HEK293 (cell line): Measurements from ENCODE around the gene GTF2IRD1.

Experiments used
- CTCF ChIA-PET: fragments of 350-600 bp; formaldehyde crosslinking; extraction: SDS; loops from one replicate; lab custom pipeline; 2021; ENCODE audit warnings: antibody characterized with exemption; lab: Yijun Ruan, JAX
- POLR2A ChIA-PET: fragments of 300-600 bp; formaldehyde crosslinking; extraction: SDS; loops from one replicate; lab custom pipeline; 2020; ENCODE audit warnings: antibody characterized with exemption, inconsistent platforms; lab: Yijun Ruan, JAX
- H3K27ac ChIP-seq: fragments of 200-500 bp; sonication (Bioruptor generic); 2 replicates; pipeline ENCODE4 v1.5.1; 2014; ENCODE audit warnings: low read depth, low read length, control low read depth, inconsistent platforms; ENCODE audit errors: extremely low read depth
- H3K36me3 ChIP-seq, 2 experiments: fragments of 200-500 bp in 1 of 2; sonication (Bioruptor generic) in 1 of 2; 1 replicate in 1 of 2; 2 replicates in 1 of 2; pipeline ENCODE4 v1.5.1; 2014 to 2017; ENCODE audit warnings: inconsistent platforms in 2 of 2, low read length in 2 of 2; ENCODE audit not compliant: control insufficient read depth in 2 of 2, insufficient read depth in 1 of 2
- H3K4me1 ChIP-seq: fragments of 200-500 bp; sonication (Bioruptor generic); 2 replicates; pipeline ENCODE4 v1.5.1; 2014; ENCODE audit warnings: mild to moderate bottlenecking, low read length, inconsistent platforms; ENCODE audit not compliant: control insufficient read depth, insufficient read depth
- H3K4me3 ChIP-seq: 2 replicates; pipeline ENCODE4 v1.5.1; 2011; ENCODE audit warnings: low read depth, mild to moderate bottlenecking, control low read depth, low read length, moderate library complexity
- H3K9me3 ChIP-seq: fragments of 200-500 bp; sonication (Bioruptor generic); 2 replicates; pipeline ENCODE4 v1.5.1; 2014; ENCODE audit warnings: low read depth, low read length, inconsistent platforms; ENCODE audit not compliant: control insufficient read depth, insufficient read depth
- ATF2 ChIP-seq: fragments of 450-650 bp; formaldehyde crosslinking; IDR thresholded peaks from 2 replicates; pipeline ENCODE4 v1.5.1; 2016; ENCODE audit warnings: missing biosample characterization, missing genetic modification characterization, low read depth
- BCL6B ChIP-seq: fragments of 450-650 bp; formaldehyde crosslinking; IDR thresholded peaks from 2 replicates; pipeline ENCODE4 v1.5.1; 2017; ENCODE audit warnings: missing biosample characterization, missing genetic modification characterization
- GLIS1 ChIP-seq: fragments of 450-650 bp; formaldehyde crosslinking; IDR thresholded peaks from 2 replicates; pipeline ENCODE4 v1.5.1; 2016; ENCODE audit warnings: missing biosample characterization, missing genetic modification characterization
- MZF1 ChIP-seq: fragments of 450-650 bp; formaldehyde crosslinking; IDR thresholded peaks from 2 replicates; pipeline ENCODE4 v1.5.1; 2017; ENCODE audit warnings: missing biosample characterization, missing genetic modification characterization, borderline replicate concordance
- REPIN1 ChIP-seq: fragments of 450-650 bp; formaldehyde crosslinking; IDR thresholded peaks from 2 replicates; pipeline ENCODE4 v1.5.1; 2017; ENCODE audit warnings: missing biosample characterization, missing genetic modification characterization, low read depth
- YY1 ChIP-seq: fragments of 450-650 bp; formaldehyde crosslinking; IDR thresholded peaks from 2 replicates; pipeline ENCODE4 v1.5.1; 2018; ENCODE audit warnings: missing biosample characterization, missing genetic modification characterization
- ZNF121 ChIP-seq: fragments of 450-650 bp; formaldehyde crosslinking; IDR thresholded peaks from 2 replicates; pipeline ENCODE4 v1.5.1; 2016; ENCODE audit warnings: missing biosample characterization, missing genetic modification characterization
- ZNF155 ChIP-seq: fragments of 450-650 bp; formaldehyde crosslinking; IDR thresholded peaks from 2 replicates; pipeline ENCODE4 v1.5.1; 2016; ENCODE audit warnings: missing biosample characterization, missing genetic modification characterization
- ZNF184 ChIP-seq: fragments of 450-650 bp; IDR thresholded peaks from 2 replicates; pipeline ENCODE4 v1.5.1; 2018; ENCODE audit warnings: missing biosample characterization, mild to moderate bottlenecking, missing genetic modification characterization
- ZNF221 ChIP-seq: fragments of 450-650 bp; formaldehyde crosslinking; IDR thresholded peaks from 2 replicates; pipeline ENCODE4 v1.5.1; 2017; ENCODE audit warnings: missing biosample characterization, missing genetic modification characterization, borderline replicate concordance
- ZNF223 ChIP-seq: fragments of 450-650 bp; formaldehyde crosslinking; IDR thresholded peaks from 2 replicates; pipeline ENCODE4 v1.5.1; 2016; ENCODE audit warnings: missing biosample characterization, missing genetic modification characterization
- ZNF426 ChIP-seq: fragments of 450-650 bp; formaldehyde crosslinking; IDR thresholded peaks from 2 replicates; pipeline ENCODE4 v1.5.1; 2017; ENCODE audit warnings: missing biosample characterization, missing genetic modification characterization, mild to moderate bottlenecking, inconsistent platforms, moderate library complexity
- ZNF488 ChIP-seq: fragments of 450-650 bp; formaldehyde crosslinking; IDR thresholded peaks from 2 replicates; pipeline ENCODE4 v1.5.1; 2016; ENCODE audit warnings: missing biosample characterization, missing genetic modification characterization
- ZNF529 ChIP-seq: fragments of 450-650 bp; formaldehyde crosslinking; IDR thresholded peaks from 2 replicates; pipeline ENCODE4 v1.5.1; 2017; ENCODE audit warnings: missing genetic modification characterization, missing biosample characterization; ENCODE audit not compliant: insufficient replicate concordance
- ZNF530 ChIP-seq: fragments of 450-650 bp; formaldehyde crosslinking; IDR thresholded peaks from 2 replicates; pipeline ENCODE4 v1.5.1; 2016; ENCODE audit warnings: low read depth, missing biosample characterization, missing genetic modification characterization
- ZNF555 ChIP-seq: fragments of 450-650 bp; formaldehyde crosslinking; conservative IDR thresholded peaks from 2 replicates; pipeline ENCODE4 v1.5.1; 2017; ENCODE audit warnings: missing biosample characterization, mild to moderate bottlenecking, missing genetic modification characterization, inconsistent platforms
- ZNF624 ChIP-seq: fragments of 450-650 bp; formaldehyde crosslinking; IDR thresholded peaks from 2 replicates; pipeline ENCODE4 v1.5.1; 2017; ENCODE audit warnings: missing biosample characterization, missing genetic modification characterization
- ZNF707 ChIP-seq: fragments of 450-650 bp; formaldehyde crosslinking; IDR thresholded peaks from 2 replicates; pipeline ENCODE4 v1.5.1; 2016; ENCODE audit warnings: missing biosample characterization, missing genetic modification characterization
- ZNF776 ChIP-seq: fragments of 450-650 bp; formaldehyde crosslinking; IDR thresholded peaks from 2 replicates; pipeline ENCODE4 v1.5.0; 2017; ENCODE audit warnings: missing biosample characterization, missing genetic modification characterization, borderline replicate concordance
- ZSCAN23 ChIP-seq: fragments of 450-650 bp; formaldehyde crosslinking; IDR thresholded peaks from 2 replicates; pipeline ENCODE4 v1.5.1; 2016; ENCODE audit warnings: missing biosample characterization, missing genetic modification characterization
- ZXDB ChIP-seq: fragments of 450-650 bp; formaldehyde crosslinking; IDR thresholded peaks from 2 replicates; pipeline ENCODE4 v1.5.1; 2016; ENCODE audit warnings: missing biosample characterization, missing genetic modification characterization
- TF ChIP-seq, protein P1 (sequence below): fragments of 450-650 bp; formaldehyde crosslinking; IDR thresholded peaks from 2 replicates; pipeline ENCODE4 v1.5.1; 2016; ENCODE audit warnings: missing biosample characterization, missing genetic modification characterization
- TF ChIP-seq, protein P2 (sequence below): fragments of 450-650 bp; formaldehyde crosslinking; IDR thresholded peaks from 2 replicates; pipeline ENCODE4 v1.5.1; 2016; ENCODE audit warnings: missing biosample characterization, missing genetic modification characterization

The GTF2IRD1 gene

DNA sequence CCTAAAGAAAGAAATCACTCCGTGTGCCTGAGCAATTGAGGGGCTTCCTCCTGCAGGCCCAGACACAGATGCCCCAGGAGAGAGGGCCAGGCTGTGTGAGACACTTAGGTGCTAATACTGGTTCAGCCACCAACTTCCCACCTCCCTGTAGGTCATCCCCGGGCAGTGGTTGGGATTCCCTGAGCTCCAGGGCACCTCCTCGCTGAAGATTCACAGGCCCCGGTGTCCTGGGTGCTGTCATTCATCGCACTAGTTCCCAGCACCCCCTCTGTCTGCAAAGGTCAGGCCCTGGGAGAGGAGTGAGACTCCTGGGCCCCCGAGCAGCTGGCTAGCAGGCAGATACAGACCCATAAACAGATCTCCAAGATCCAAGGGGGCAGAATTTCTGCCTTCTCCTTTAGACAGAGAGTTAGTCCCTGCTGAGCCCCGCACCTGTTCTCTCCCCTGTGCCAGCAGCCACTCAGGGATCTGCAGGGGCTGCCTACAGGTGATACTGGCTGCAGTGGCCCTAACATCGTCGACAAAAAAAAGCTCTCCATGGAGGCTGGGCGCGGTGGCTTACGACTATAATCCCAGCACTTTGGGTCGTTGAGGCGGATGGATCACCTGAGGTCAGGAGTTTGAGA is 165.6 kb downstream of the GTF2IRD1 start:
- TF ChIP-seq GLIS1 (tag by site-specific recombination) = 0 out of 2 replicates have a peak, but pooled peaks have one; percentile 15
- TF ChIP-seq, protein P1, sequence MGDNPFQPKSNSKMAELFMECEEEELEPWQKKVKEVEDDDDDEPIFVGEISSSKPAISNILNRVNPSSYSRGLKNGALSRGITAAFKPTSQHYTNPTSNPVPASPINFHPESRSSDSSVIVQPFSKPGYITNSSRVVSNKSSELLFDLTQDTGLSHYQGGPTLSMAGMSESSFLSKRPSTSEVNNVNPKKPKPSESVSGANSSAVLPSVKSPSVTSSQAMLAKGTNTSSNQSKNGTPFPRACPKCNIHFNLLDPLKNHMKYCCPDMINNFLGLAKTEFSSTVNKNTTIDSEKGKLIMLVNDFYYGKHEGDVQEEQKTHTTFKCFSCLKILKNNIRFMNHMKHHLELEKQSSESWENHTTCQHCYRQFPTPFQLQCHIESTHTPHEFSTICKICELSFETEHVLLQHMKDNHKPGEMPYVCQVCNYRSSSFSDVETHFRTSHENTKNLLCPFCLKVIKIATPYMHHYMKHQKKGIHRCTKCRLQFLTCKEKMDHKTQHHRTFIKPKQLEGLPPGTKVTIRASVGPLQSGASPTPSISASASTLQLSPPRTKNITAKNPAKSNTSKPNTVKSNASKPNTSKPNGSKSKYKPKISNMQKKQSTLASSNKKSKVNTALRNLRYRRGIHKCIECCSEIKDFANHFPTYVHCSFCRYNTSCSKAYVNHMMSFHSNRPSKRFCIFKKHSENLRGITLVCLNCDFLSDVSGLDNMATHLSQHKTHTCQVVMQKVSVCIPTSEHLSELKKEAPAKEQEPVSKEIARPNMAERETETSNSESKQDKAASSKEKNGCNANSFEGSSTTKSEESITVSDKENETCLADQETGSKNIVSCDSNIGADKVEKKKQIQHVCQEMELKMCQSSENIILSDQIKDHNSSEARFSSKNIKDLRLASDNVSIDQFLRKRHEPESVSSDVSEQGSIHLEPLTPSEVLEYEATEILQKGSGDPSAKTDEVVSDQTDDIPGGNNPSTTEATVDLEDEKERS (tag by site-specific recombination) = no peak
- Histone ChIP-seq H3K4me3 (no peak overlapping the region), H3K4me1 (no peaks in the 10 kb centered on the region), H3K9me3 (no peaks in the 10 kb centered on the region), H3K27ac (no peak overlapping the region), H3K36me3 (no peaks in the 10 kb centered on the region)
- POLR2A ChIA-PET = interaction anchor here (0.5 to 0.6 kb wide), 2 partner anchors 34 to 49 kb away, joined by 3 to 6 read pairs; no protein-coding TSS in a partner anchor
- CTCF ChIA-PET = interaction anchor here (0.7 to 0.8 kb wide), 2 partner anchors 52 to 72 kb away, joined by 3 read pairs; no protein-coding TSS in a partner anchor

DNA sequence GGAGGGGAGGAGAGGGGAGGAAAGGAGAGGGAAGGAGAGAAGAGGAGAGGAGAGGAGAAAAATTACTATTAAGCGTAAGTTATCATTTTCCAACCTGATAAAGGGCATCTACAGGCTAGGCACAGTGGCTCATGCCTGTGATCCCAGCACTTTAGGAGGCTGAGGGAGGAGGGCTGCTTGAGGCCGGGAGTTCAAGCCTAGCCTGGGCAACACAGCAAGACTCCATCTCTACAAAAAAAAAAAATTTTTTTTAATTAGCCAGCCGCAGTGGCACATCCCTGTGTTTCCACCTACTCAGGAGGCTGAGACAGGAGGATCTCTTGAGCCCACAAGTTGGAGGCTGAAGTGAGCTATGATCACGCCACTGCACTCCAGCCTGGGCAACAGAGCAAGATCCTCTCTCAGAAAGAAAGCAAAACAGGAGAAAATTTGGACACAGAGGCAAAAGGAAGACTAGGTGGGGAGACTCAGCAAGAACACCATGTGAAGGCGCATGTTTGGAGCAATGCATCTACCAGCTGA is 168.6 kb downstream of the GTF2IRD1 start:
- H3K4me1 ChIP-seq = no peaks in the 10 kb centered on the region
- POLR2A ChIA-PET = interaction anchor here (0.6 to 1.6 kb wide), 2 partner anchors 14 to 15 kb away, joined by 3 to 5 read pairs; no protein-coding TSS in a partner anchor
- no peaks in the 10 kb centered on the region for H3K9me3 ChIP-seq

DNA sequence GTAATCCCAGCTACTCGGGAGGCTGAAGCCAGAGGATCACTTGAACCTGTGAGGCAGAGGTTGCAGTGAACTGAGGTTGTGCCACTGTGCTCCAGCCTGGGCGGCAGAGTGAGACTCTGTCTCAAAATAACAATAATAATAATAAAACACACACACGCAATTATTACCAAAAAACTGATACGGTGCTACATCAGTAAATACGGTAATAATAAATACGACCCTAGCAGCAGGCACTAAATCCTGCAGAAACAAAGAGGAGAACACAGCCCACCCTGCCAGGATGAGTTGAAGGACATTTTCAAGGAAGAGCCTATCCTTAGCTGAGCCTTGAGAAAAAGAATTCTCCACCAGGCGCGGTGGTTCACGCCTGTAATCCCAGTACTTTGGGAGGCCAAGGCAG is 169.4 kb downstream of the GTF2IRD1 start:
- POLR2A ChIA-PET = no interaction called here
- Histone ChIP-seq H3K36me3 (no peaks in the 10 kb centered on the region), H3K9me3 (no peaks in the 10 kb centered on the region), H3K4me3 (no peak overlapping the region), H3K27ac (no peak overlapping the region), H3K4me1 (no peaks in the 10 kb centered on the region)
- CTCF ChIA-PET = no interaction called here
- TF ChIP-seq ZNF555 (tag by site-specific recombination) (no peak), ZNF223 (no peak), ATF2 (no peak), ZNF155 (tag by site-specific recombination) (no peak), YY1 (no peak), REPIN1 (no peak), ZNF624 (tag by site-specific recombination) (no peak), MZF1 (no peak), ZNF776 (tag by site-specific recombination) (no peak), ZXDB (tag by site-specific recombination) (no peak), ZNF529 (no peak), ZNF488 (tag by site-specific recombination) (no peak), BCL6B (tag by site-specific recombination) (no peak), ZNF530 (tag by site-specific recombination) (no peak), ZNF221 (tag by site-specific recombination) (no peak), ZNF426 (no peak), ZNF707 (no peak), ZNF184 (tag by site-specific recombination) (no peak)
- TF ChIP-seq, protein P2, sequence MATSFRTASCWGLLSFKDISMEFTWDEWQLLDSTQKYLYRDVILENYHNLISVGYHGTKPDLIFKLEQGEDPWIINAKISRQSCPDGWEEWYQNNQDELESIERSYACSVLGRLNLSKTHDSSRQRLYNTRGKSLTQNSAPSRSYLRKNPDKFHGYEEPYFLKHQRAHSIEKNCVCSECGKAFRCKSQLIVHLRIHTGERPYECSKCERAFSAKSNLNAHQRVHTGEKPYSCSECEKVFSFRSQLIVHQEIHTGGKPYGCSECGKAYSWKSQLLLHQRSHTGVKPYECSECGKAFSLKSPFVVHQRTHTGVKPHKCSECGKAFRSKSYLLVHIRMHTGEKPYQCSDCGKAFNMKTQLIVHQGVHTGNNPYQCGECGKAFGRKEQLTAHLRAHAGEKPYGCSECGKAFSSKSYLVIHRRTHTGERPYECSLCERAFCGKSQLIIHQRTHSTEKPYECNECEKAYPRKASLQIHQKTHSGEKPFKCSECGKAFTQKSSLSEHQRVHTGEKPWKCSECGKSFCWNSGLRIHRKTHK (tag by site-specific recombination) = no peak

More for the DNA sequence above, 168.6 kb downstream of the GTF2IRD1 start:
- TF ChIP-seq ZSCAN23 (no peak), ZNF121 (tag by site-specific recombination) (peak; percentile 56; the same call in 1 of the 2 replicates)
- CTCF ChIA-PET = interaction anchor here (0.8 to 0.9 kb wide), 2 partner anchors 10 to 56 kb away, joined by 3 to 4 read pairs; no protein-coding TSS in a partner anchor
- Histone ChIP-seq H3K4me3 (no peak overlapping the region), H3K36me3 (no peaks in the 10 kb centered on the region), H3K27ac (no peak overlapping the region)
